Mesodermal cell (in vitro differentiated cells): ENCODE data around the gene EVC.
"Not testable (repeated sequence)": the region's sequence is repeated elsewhere in the genome, so short reads cannot be mapped to it uniquely, and the experiment has no call there.

Source experiments
- H3K27ac ChIP-seq: 2 replicates; pipeline ENCODE4 v1.7.0; 2013; ENCODE audit warnings: mild to moderate bottlenecking, low read depth, low read length, moderate library complexity; ENCODE audit not compliant: severe bottlenecking
- H3K36me3 ChIP-seq: 2 replicates; pipeline ENCODE4 v1.7.1; 2013; ENCODE audit warnings: mild to moderate bottlenecking, low read length, moderate library complexity; ENCODE audit not compliant: control insufficient read depth, insufficient read depth
- H3K4me1 ChIP-seq: one replicate; pipeline ENCODE4 v1.7.1; 2013; ENCODE audit warnings: mild to moderate bottlenecking, low read length; ENCODE audit not compliant: insufficient read depth, control insufficient read depth, poor library complexity, severe bottlenecking
- H3K4me3 ChIP-seq: 2 replicates; pipeline ENCODE4 v1.7.0; 2013; ENCODE audit warnings: low read length, control low read depth, mild to moderate bottlenecking; ENCODE audit not compliant: insufficient read depth, poor library complexity, severe bottlenecking; ENCODE audit errors: extremely low read depth
- H3K9me3 ChIP-seq: 2 replicates; pipeline ENCODE4 v1.7.1; 2013; ENCODE audit warnings: mild to moderate bottlenecking, low read length, moderate library complexity; ENCODE audit not compliant: control insufficient read depth
- WGBS, 2 experiments: methylation state at CpG; one replicate each; pipeline ENCODE4 v1.1.5; 2013; ENCODE audit warnings: missing lambda C conversion rate in 2 of 2; ENCODE audit not compliant: insufficient coverage in 2 of 2; 5-methylcytosine and 5-hydroxymethylcytosine counted together

EVC gene

GRCh38 chr4:5717449-5718158 is 6.6 kb downstream of the EVC start:
- H3K9me3 ChIP-seq: peaks cover 10% of the 10 kb centered on the region
- peaks cover 26% of the 10 kb centered on the region for H3K36me3 ChIP-seq
- WGBS, 2 experiments: 88 to 93% methylated on average over 2 to 4 of the region's 4 CpGs
- no peak overlapping the region for H3K27ac ChIP-seq
- H3K4me3 ChIP-seq: no peak overlapping the region
- no peaks in the 10 kb centered on the region for H3K4me1 ChIP-seq

GRCh38 chr4:5718411-5718810 is 7.4 kb downstream of the EVC start:
- H3K27ac ChIP-seq: no peak overlapping the region
- no peaks in the 10 kb centered on the region for H3K4me1 ChIP-seq
- peaks cover 10% of the 10 kb centered on the region for H3K9me3 ChIP-seq
- H3K36me3 ChIP-seq: peaks cover 28% of the 10 kb centered on the region
- WGBS, 2 experiments: 88 to 96% methylated on average over 2 to 3 of the region's 4 CpGs
- no peak overlapping the region for H3K4me3 ChIP-seq

DNA sequence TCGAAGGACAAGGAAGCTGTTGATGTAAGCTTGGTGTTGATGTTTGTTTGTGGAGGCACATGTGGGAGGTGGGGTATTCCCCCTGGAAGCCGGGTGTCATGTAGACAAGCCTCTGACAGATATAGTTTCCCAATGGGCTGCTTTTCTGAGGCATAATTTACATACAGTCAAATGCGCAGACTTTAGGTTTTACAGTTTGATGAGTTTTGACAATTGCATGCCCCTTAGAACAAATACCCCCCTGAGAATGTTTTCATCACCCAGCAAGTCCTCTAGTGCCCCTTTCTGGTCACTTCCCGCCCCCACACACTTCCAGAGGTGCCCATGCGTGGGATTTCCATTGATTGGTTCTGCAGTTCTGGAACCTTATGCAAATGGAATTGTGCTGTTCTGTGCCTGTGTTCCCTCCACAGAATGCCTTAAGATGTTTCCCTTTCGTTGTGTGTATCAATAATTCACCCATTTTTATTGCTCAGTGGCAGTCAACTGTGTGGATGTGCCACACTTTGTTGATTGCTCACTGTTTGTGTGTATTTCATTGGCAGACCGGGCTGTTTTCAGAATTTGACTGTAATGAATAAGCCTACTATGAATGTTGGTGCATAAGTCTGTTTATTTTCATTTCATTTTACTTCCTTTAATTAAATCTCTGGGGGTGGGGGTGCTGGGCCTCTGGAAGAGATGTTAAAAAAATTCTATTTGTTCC is 8.5 kb downstream of the EVC start:
- no peak overlapping the region for H3K27ac ChIP-seq
- H3K9me3 ChIP-seq: peaks cover 7% of the 10 kb centered on the region
- H3K4me1 ChIP-seq: no peaks in the 10 kb centered on the region
- peaks cover 32% of the 10 kb centered on the region for H3K36me3 ChIP-seq
- H3K4me3 ChIP-seq: no peak overlapping the region
- 82 to 90% methylated on average over 5 of the region's 7 CpGs for WGBS, 2 experiments

DNA sequence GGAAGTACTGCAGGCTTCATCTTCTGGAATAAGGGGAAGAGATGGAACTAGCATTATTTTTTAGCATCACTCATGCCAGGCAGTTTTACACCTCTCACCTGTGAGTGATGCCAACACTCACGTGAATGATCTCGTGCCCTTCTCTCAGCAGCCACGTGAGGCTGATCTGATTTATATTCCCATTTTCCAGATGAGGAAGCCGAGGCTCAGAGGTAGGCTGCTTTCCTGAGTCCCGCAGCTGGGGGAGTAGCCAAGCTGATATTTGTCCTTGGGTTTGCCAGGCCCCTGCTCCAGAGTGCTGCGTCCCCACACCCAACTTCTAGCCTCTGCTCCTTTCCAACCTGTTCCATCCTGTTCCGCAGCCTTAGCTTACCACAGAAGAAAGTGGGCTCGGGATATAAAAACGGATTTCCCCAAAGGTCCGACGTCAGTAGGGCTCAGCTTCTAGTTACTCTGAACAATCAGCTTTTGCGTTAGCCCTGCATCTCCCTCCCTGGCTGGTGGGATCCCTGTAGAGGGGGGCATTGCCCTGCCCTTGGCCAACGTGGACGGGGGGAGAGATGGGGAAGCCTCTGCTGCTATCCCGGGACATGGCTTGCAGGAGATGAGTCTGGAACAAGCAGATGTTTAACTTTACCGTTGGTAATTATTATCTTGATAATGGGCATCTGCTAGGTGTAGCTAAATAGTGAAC is 9.3 kb downstream of the EVC start:
- H3K4me3 ChIP-seq: no peak overlapping the region
- peaks cover 39% of the 10 kb centered on the region for H3K36me3 ChIP-seq
- H3K9me3 ChIP-seq: peaks cover under 1% of the 10 kb centered on the region
- H3K4me1 ChIP-seq: no peaks in the 10 kb centered on the region
- H3K27ac ChIP-seq: no peak overlapping the region
- WGBS, 2 experiments: 94 to 95% methylated on average over 14 to 15 of the region's 16 CpGs

- Histone ChIP-seq H3K36me3 (peaks cover 42% of the 10 kb centered on the region), H3K4me1 (no peaks in the 10 kb centered on the region), H3K9me3 (no peaks in the 10 kb centered on the region), H3K27ac (no peak overlapping the region), H3K4me3 (no peak overlapping the region)
- 89 to 95% methylated on average over 2 to 3 of the region's 3 CpGs for WGBS, 2 experiments
These were observed 10.0 kb downstream of the EVC start for GRCh38 chr4:5720980-5721379.

- no peak overlapping the region for H3K4me3 ChIP-seq
- H3K27ac ChIP-seq: no peak overlapping the region
These were observed 10.9 kb downstream of the EVC start for GRCh38 chr4:5721923-5722322.

DNA sequence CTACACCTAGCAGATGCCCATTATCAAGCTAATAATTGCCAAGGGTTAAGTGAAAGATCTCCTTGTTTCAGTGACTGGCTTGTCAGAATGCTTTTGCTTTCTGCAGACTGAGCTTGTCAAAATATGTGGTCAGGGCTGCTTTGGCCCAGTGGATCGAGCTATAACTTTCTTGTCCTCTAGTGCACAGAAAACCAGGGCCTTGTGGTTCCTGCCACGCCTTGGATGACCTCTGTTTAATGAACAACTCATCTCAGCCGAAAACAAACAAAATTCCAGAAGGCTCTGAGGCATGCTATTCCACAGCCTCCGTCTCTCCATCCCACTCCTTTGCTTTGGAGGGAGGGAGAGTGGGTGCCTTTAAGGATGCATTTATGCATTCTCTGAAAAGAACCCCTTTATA is 11.3 kb downstream of the EVC start:
- Histone ChIP-seq H3K4me3 (no peak overlapping the region), H3K9me3 (no peaks in the 10 kb centered on the region), H3K27ac (no peak overlapping the region), H3K36me3 (peaks cover 45% of the 10 kb centered on the region), H3K4me1 (no peaks in the 10 kb centered on the region)
- WGBS, 2 experiments: 100% methylated on average over 1 to 2 of the region's 4 CpGs

More at GRCh38 chr4:5721923-5722322, 10.9 kb downstream of the EVC start:
- H3K36me3 ChIP-seq: peaks cover 45% of the 10 kb centered on the region
- no peaks in the 10 kb centered on the region for H3K9me3 ChIP-seq
- no peaks in the 10 kb centered on the region for H3K4me1 ChIP-seq
- WGBS, 2 experiments: 90 to 96% methylated on average over 4 to 5 of the region's 5 CpGs

- H3K27ac ChIP-seq: no peak overlapping the region
- WGBS, 2 experiments: 89 to 100% methylated on average over 4 to 5 of the region's 7 CpGs
- H3K9me3 ChIP-seq: no peaks in the 10 kb centered on the region
- H3K36me3 ChIP-seq: peaks cover 35% of the 10 kb centered on the region
- no peaks in the 10 kb centered on the region for H3K4me1 ChIP-seq
- no peak overlapping the region for H3K4me3 ChIP-seq
These were observed 13.4 kb downstream of the EVC start for GRCh38 chr4:5724377-5724776.

- not testable (repeated sequence) for H3K27ac ChIP-seq, H3K4me3 ChIP-seq, H3K9me3 ChIP-seq, H3K4me1 ChIP-seq
- peaks cover 56% of the 10 kb centered on the region for H3K36me3 ChIP-seq
- 60% methylated on average over 1 of the region's 2 CpGs for WGBS, 2 experiments
These were observed 17.4 kb downstream of the EVC start for GRCh38 chr4:5728412-5728811.

DNA sequence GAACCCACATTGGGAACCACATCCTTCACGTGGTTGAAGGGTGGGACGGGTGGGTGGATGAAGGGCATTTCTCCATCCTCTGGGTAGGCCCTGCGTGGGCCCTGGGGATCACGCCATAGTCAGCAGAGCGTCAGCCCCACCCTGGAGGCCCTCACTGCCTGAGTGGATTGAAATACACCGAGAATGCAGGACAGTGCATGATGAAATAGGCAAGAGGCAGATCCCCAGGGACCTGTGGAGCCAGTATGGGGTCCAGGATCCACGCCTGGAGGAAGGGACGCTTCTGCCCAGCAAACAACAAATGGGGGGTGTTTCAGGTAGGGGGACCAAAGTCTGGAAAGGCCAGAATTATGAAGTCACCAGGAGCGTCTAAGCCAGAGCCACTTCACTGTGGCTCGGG is 19.4 kb downstream of the EVC start:
- peaks cover 61% of the 10 kb centered on the region for H3K36me3 ChIP-seq
- WGBS, 2 experiments: 89 to 95% methylated on average over 10 of the region's 10 CpGs
- H3K4me3 ChIP-seq: no peak overlapping the region
- H3K9me3 ChIP-seq: no peaks in the 10 kb centered on the region
- no peak overlapping the region for H3K27ac ChIP-seq
- no peaks in the 10 kb centered on the region for H3K4me1 ChIP-seq
